RWPE2 (cell line): Measurements from ENCODE around the gene GPA33.

Source experiments
- ATAC-seq: fragments of 200-7000 bp; cut with Tn5 transposase; 3 replicates; pipeline ENCODE4 v1.9.1; 2021; ENCODE audit warnings: low read depth
- DNase-seq: peaks from one replicate; pipeline ENCODE4 v3.0.0-alpha.2; 2020; ENCODE audit warnings: low spot score
- H3K27ac ChIP-seq: fragments of 450-650 bp; 2 replicates; pipeline ENCODE4 v1.5.1; 2017; ENCODE audit warnings: mild to moderate bottlenecking; ENCODE audit not compliant: poor library complexity, severe bottlenecking
- H3K27me3 ChIP-seq: fragments of 250-450 bp; sonication (Bioruptor Pico); 2 replicates; pipeline ENCODE4 v1.5.1; 2021; ENCODE audit warnings: mild to moderate bottlenecking, moderate library complexity; ENCODE audit not compliant: insufficient read depth, poor library complexity, severe bottlenecking
- H3K36me3 ChIP-seq: fragments of 250-450 bp; sonication (Bioruptor Pico); 2 replicates; pipeline ENCODE4 v1.5.1; 2020; ENCODE audit warnings: low read depth, mild to moderate bottlenecking, moderate library complexity
- H3K4me1 ChIP-seq: fragments of 250-450 bp; sonication (Bioruptor Pico); 2 replicates; pipeline ENCODE4 v1.5.1; 2021; ENCODE audit warnings: mild to moderate bottlenecking, moderate library complexity; ENCODE audit not compliant: insufficient read depth, poor library complexity, severe bottlenecking
- H3K4me3 ChIP-seq: fragments of 250-450 bp; sonication (Bioruptor Pico); 2 replicates; pipeline ENCODE4 v1.5.1; 2021; ENCODE audit warnings: mild to moderate bottlenecking, moderate library complexity; ENCODE audit not compliant: severe bottlenecking
- H3K9me3 ChIP-seq: fragments of 250-450 bp; sonication (Bioruptor Pico); 2 replicates; pipeline ENCODE4 v1.5.1; 2021; ENCODE audit warnings: mild to moderate bottlenecking, moderate library complexity; ENCODE audit not compliant: severe bottlenecking
- CTCF ChIP-seq: fragments of 450-650 bp; IDR thresholded peaks from one replicate; pipeline ENCODE4 v1.5.1; 2017; ENCODE audit warnings: mild to moderate bottlenecking, moderate library complexity; ENCODE audit not compliant: poor library complexity, severe bottlenecking

The GPA33 gene

DNA sequence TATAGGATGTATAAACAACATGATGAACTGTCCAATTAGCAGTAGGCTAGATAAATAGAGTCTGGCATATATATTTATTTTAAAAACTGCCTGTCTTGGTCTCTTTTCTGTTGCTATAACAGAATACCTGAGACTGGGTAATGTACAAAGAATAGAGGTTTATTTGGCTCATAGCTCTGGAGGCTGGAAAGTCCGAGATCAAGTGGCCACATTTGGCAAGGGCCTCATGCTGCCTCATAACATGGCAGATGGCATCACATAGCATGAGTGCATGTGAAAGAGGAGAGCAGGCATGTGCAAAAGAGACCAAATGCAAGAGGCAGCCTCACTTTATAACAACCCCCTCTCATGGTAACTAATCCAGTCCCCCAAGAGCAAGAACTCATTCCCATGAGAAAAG lies 9.7 kb upstream of the GPA33 start:
- TF ChIP-seq CTCF, result no peak
- H3K4me3 ChIP-seq, result no peak overlapping the region
- no peaks in the 10 kb centered on the region for H3K27me3 ChIP-seq
- H3K9me3 ChIP-seq, result no peaks in the 10 kb centered on the region
- no peak overlapping the region for H3K27ac ChIP-seq
- no peak for DNase-seq
- peaks cover 10% of the 10 kb centered on the region for H3K4me1 ChIP-seq
- H3K36me3 ChIP-seq, result no peaks in the 10 kb centered on the region
- ATAC-seq, result no peak

- H3K36me3 ChIP-seq, result no peaks in the 10 kb centered on the region
- DNase-seq, result peak; percentile 73
- H3K4me1 ChIP-seq, result peaks cover 11% of the 10 kb centered on the region
- no peaks in the 10 kb centered on the region for H3K27me3 ChIP-seq
- peak overlapping the region; percentile 63 for H3K27ac ChIP-seq
- TF ChIP-seq CTCF, result no peak
- no peak overlapping the region for H3K4me3 ChIP-seq
- ATAC-seq, result peak; percentile 83
- H3K9me3 ChIP-seq, result no peaks in the 10 kb centered on the region
Measured at GRCh38 chr1:167095368-167095767, 5.2 kb upstream of the GPA33 start.

- TF ChIP-seq CTCF, result no peak
- DNase-seq (no peak), ATAC-seq (no peak)
- Histone ChIP-seq H3K4me3 (no peak overlapping the region), H3K27ac (peak overlapping the region; percentile 63), H3K9me3 (no peaks in the 10 kb centered on the region), H3K36me3 (no peaks in the 10 kb centered on the region), H3K27me3 (no peaks in the 10 kb centered on the region), H3K4me1 (peaks cover 11% of the 10 kb centered on the region)
Measured at GRCh38 chr1:167094690-167095089, 4.5 kb upstream of the GPA33 start.

- Histone ChIP-seq H3K36me3 (no peaks in the 10 kb centered on the region), H3K9me3 (no peaks in the 10 kb centered on the region), H3K4me3 (no peak within 1 kb of the TSS), H3K4me1 (peaks cover 11% of the 10 kb centered on the region), H3K27me3 (no peaks in the 10 kb centered on the region), H3K27ac (peak within 1 kb of the TSS; percentile 63)
- no peak for DNase-seq
- TF ChIP-seq CTCF, result no peak
- ATAC-seq, result no peak
Measured at GRCh38 chr1:167093846-167094516, 3.8 kb upstream of the GPA33 start, which contains the start of gene STYXL2. Gene STYXL2, plus strand, starts transcription at chr1:167094075. Its CDS starts 775 bp downstream, at chr1:167094850.

GRCh38 chr1:167092653-167093052 lies 2.5 kb upstream of the GPA33 start:
- TF ChIP-seq CTCF, result no peak
- no peak overlapping the region for H3K27ac ChIP-seq
- no peaks in the 10 kb centered on the region for H3K27me3 ChIP-seq
- no peaks in the 10 kb centered on the region for H3K9me3 ChIP-seq
- no peak overlapping the region for H3K4me3 ChIP-seq
- DNase-seq (no peak), ATAC-seq (no peak)
- no peaks in the 10 kb centered on the region for H3K36me3 ChIP-seq
- H3K4me1 ChIP-seq, result peaks cover 11% of the 10 kb centered on the region
